Peyer's patch (tissue), 4 donors: ENCODE results near the gene TMEM86B. TPM values are rescaled to one million over a fixed set of nuclear protein-coding genes. Genes with fewer than 3 reads are reported as not detected.
A peak's percentile ranks its signal among the peaks of the same experiment; 100 is the strongest.

Source experiments
- DNase-seq, 3 donors: peaks; one replicate each; pipeline ENCODE4 v3.0.0-alpha.2; 2017 to 2019
- H3K27ac ChIP-seq, 4 donors: fragments of 200-600 bp; sonication (generic); one replicate each; pipeline ENCODE4 v1.5.1; 2016 to 2019
- H3K27me3 ChIP-seq, 2 donors: fragments of 200-600 bp; sonication (generic); one replicate each; pipeline ENCODE4 v1.5.1; 2019
- H3K36me3 ChIP-seq, 3 donors: fragments of 200-600 bp; sonication (generic); one replicate each; pipeline ENCODE4 v1.5.1; 2016 to 2019
- H3K4me1 ChIP-seq, 4 donors: fragments of 200-600 bp; sonication (generic); one replicate each; pipeline ENCODE4 v1.5.1; 2016 to 2019
- H3K4me3 ChIP-seq, 4 donors: fragments of 200-600 bp; sonication (generic); 1 replicate in 3 of 4; 2 replicates in 1 of 4; pipeline ENCODE4 v1.5.1; 2016 to 2019; ENCODE audit warnings: mild to moderate bottlenecking in 1 of 4
- H3K9me3 ChIP-seq, 4 donors: fragments of 200-600 bp; sonication (generic); one replicate each; pipeline ENCODE4 v1.5.1; 2016 to 2019; ENCODE audit warnings: mild to moderate bottlenecking in 1 of 4
- POLR2A ChIP-seq, 2 donors: fragments of 450-650 bp; IDR thresholded peaks; one replicate each; pipeline ENCODE4 v1.5.1; 2017; ENCODE audit warnings: antibody characterized with exemption in 2 of 2, mild to moderate bottlenecking in 2 of 2, moderate library complexity in 2 of 2
- total RNA-seq, 4 donors: library from RNA; depleted of rRNA; stranded (reverse); fragments of >200 nt; gene quantifications; one replicate each; pipeline ENCODE4 v1.1.0, GENCODE V29; 2016
- TF ChIP-seq, protein P1 (sequence below), 6 experiments: fragments of 450-650 bp in 4 of 6; fragments of 200-600 bp in 2 of 6; sonication (generic) in 1 of 6; IDR thresholded peaks; one replicate each; pipeline ENCODE4 v1.5.1; 2017 to 2019; ENCODE audit warnings: antibody characterized with exemption in 6 of 6, mild to moderate bottlenecking in 3 of 6, moderate library complexity in 1 of 6

TMEM86B gene
- total RNA-seq, 4 donors from 2014 or later, result 9.1 to 39.8 (median 15.1) TPM

GRCh38 chr19:55256562-55257460, 28.2 kb upstream of the TMEM86B start:
- peak overlapping the region; percentile 93 to 98 (median 96) for H3K4me3 ChIP-seq
- peak overlapping the region; percentile 95 to 99 (median 96) for H3K27ac ChIP-seq
- TF ChIP-seq POLR2A (IDR thresholded peaks at IDR 0.05), result no peak
- TF ChIP-seq, protein P1, sequence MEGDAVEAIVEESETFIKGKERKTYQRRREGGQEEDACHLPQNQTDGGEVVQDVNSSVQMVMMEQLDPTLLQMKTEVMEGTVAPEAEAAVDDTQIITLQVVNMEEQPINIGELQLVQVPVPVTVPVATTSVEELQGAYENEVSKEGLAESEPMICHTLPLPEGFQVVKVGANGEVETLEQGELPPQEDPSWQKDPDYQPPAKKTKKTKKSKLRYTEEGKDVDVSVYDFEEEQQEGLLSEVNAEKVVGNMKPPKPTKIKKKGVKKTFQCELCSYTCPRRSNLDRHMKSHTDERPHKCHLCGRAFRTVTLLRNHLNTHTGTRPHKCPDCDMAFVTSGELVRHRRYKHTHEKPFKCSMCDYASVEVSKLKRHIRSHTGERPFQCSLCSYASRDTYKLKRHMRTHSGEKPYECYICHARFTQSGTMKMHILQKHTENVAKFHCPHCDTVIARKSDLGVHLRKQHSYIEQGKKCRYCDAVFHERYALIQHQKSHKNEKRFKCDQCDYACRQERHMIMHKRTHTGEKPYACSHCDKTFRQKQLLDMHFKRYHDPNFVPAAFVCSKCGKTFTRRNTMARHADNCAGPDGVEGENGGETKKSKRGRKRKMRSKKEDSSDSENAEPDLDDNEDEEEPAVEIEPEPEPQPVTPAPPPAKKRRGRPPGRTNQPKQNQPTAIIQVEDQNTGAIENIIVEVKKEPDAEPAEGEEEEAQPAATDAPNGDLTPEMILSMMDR (IDR thresholded peaks at IDR 0.05), result no peak
- no peaks in the 10 kb centered on the region for H3K9me3 ChIP-seq
- peaks cover 0 to 52% (median 36%) of the 10 kb centered on the region in 4 donors for H3K4me1 ChIP-seq
- DNase-seq, result peak in 1 of 3 donors; percentile 31
- peaks cover 0 to under 1% (median 0%) of the 10 kb centered on the region in 3 donors for H3K36me3 ChIP-seq
- H3K27me3 ChIP-seq, result no peaks in the 10 kb centered on the region

DNA sequence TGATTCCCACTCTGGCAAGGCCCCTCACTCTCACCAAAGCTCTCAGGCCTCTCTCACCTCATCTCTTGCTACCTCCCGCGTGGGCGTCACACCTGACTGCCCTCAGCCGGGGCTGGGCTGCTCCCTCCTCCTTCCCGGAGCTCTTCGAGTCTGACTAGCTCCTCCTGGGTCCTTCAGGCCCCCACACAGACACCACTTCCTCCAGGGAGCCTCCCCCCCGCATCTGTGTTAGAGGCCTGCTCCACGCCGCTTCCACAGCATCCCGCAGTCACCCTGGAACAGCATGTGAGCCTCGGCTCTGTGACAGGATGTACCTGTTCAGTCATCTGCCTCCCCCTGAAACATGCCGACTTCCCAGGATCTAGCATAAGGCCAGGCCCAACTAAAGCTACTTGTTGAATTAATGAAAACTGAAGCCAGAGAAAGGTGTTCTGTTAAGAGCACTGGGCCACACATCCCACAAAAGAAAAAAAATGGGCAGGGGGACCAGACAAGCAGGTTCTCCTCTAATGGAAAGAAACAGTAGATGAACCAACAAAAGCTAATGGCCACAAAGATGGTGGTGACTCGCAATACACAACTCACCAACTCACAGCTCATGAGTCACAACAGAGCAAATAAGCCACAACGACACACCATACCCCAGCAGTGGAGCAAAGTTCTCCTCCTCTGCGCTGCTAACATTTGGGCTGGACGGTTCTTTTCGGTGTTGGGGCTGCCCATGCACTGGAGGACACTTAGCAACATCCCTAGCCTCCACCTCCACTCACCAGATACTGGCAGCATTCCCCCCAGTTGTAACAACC, 27.3 kb upstream of the TMEM86B start:
- Histone ChIP-seq H3K36me3 (peaks cover 0 to 11% (median 0%) of the 10 kb centered on the region in 3 donors), H3K9me3 (no peaks in the 10 kb centered on the region), H3K27me3 (no peaks in the 10 kb centered on the region), H3K4me3 (peak overlapping the region; percentile 33 to 98 (median 71)), H3K4me1 (peaks cover 0 to 62% (median 46%) of the 10 kb centered on the region in 4 donors), H3K27ac (peak overlapping the region; percentile 72 to 99 (median 82))
- no peak for TF ChIP-seq POLR2A (IDR thresholded peaks at IDR 0.05)
- TF ChIP-seq, protein P1 (IDR thresholded peaks at IDR 0.05), result no peak
- DNase-seq, result peak in 2 of 3 donors; percentile 79 to 81

DNA sequence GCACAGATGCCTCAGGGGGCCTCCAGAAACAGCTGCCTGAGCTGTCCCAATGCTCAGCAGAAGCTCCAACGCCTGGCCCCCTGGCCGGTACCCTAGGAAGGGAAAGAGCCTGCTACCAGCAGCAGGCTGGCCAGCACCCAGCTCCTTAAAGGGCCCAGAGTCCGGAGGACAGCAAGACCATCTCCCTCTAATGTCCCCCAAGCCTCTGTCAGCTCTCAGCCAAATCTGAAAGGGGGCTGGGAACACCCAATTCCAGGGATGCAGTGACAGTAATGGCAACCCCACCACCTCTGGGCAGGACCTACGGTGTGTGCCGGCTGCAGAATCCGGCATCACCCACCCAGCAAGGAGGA, 26.0 kb upstream of the TMEM86B start:
- Histone ChIP-seq H3K36me3 (peaks cover 0 to 15% (median 0%) of the 10 kb centered on the region in 3 donors), H3K4me3 (peak overlapping the region; percentile 33 to 93 (median 44)), H3K4me1 (peaks cover 0 to 58% (median 46%) of the 10 kb centered on the region in 4 donors)

GRCh38 chr19:55253842-55254624, 25.5 kb upstream of the TMEM86B start:
- no peak for TF ChIP-seq POLR2A (IDR thresholded peaks at IDR 0.05)
- TF ChIP-seq, protein P1 (IDR thresholded peaks at IDR 0.05), result peak in 1 of 6 experiments; percentile 3
- Histone ChIP-seq H3K36me3 (peaks cover 0 to 15% (median 0%) of the 10 kb centered on the region in 3 donors), H3K4me3 (peak overlapping the region; percentile 33 to 93 (median 44)), H3K4me1 (peaks cover 0 to 60% (median 45%) of the 10 kb centered on the region in 4 donors), H3K27me3 (no peaks in the 10 kb centered on the region), H3K27ac (peak overlapping the region; percentile 72 to 99 (median 82)), H3K9me3 (no peaks in the 10 kb centered on the region)
- peak in 2 of 3 donors; percentile 90 for DNase-seq

More for the DNA sequence above, 26.0 kb upstream of the TMEM86B start:
- Histone ChIP-seq H3K27me3 (no peaks in the 10 kb centered on the region), H3K27ac (peak overlapping the region; percentile 72 to 99 (median 82)), H3K9me3 (no peaks in the 10 kb centered on the region)
- no peak for DNase-seq
- no peak for TF ChIP-seq POLR2A (IDR thresholded peaks at IDR 0.05)
- TF ChIP-seq, protein P1 (IDR thresholded peaks at IDR 0.05), result no peak
